Common myeloid progenitor, CD34-positive (primary cell): ENCODE results near the gene NRG4. TPM values are rescaled to one million over a fixed set of nuclear protein-coding genes. Genes with fewer than 3 reads are reported as not detected.
A peak's percentile ranks its signal among the peaks of the same experiment; 100 is the strongest.

Experiments
- CTCF ChIA-PET: fragments of 350-600 bp; sonication (Branson Sonifier 250); formaldehyde crosslinking; loops from one replicate; lab custom pipeline; 2021; ENCODE audit warnings: antibody characterized with exemption; lab: Charles Lee
- POLR2A ChIA-PET: fragments of 350-600 bp; sonication (Branson Sonifier 250); formaldehyde crosslinking; loops from one replicate; lab custom pipeline; 2021; ENCODE audit warnings: antibody characterized with exemption; lab: Charles Lee
- DNase-seq, 3 donors: peaks; one replicate each; pipeline versions ENCODE4 v3.0.0 to v3.0.0-alpha.2; 2013
- H3K27ac ChIP-seq, 2 experiments: 1 replicate in 1 of 2; 2 replicates in 1 of 2; pipeline ENCODE4 v1.7.0; 2013; ENCODE audit warnings: inconsistent platforms in 2 of 2, low read length in 2 of 2, mild to moderate bottlenecking in 2 of 2, low read depth in 1 of 2, moderate library complexity in 1 of 2; ENCODE audit not compliant: severe bottlenecking in 2 of 2, insufficient read depth in 1 of 2, poor library complexity in 1 of 2
- H3K27me3 ChIP-seq, 5 experiments: replicated peaks in 2 of 5; 1 replicate in 3 of 5; 2 replicates in 2 of 5; pipeline versions ENCODE4 v1.6.1 to v1.7.0; 2013; ENCODE audit warnings: low read length in 4 of 5, mild to moderate bottlenecking in 2 of 5, moderate library complexity in 2 of 5, inconsistent platforms in 1 of 5; ENCODE audit not compliant: insufficient read depth in 5 of 5, control insufficient read depth in 4 of 5
- H3K36me3 ChIP-seq, 4 experiments: 1 replicate in 2 of 4; 2 replicates in 2 of 4; pipeline versions ENCODE4 v1.6.1 to v1.7.0; 2013; ENCODE audit warnings: low read length in 3 of 4, control low read depth in 1 of 4, mild to moderate bottlenecking in 1 of 4; ENCODE audit not compliant: control insufficient read depth in 4 of 4, insufficient read depth in 4 of 4
- H3K4me1 ChIP-seq, 4 experiments: 1 replicate in 3 of 4; 2 replicates in 1 of 4; pipeline versions ENCODE4 v1.6.1 to v1.7.1; 2013; ENCODE audit warnings: low read length in 3 of 4, mild to moderate bottlenecking in 3 of 4, control low read depth in 1 of 4, inconsistent platforms in 1 of 4, moderate library complexity in 1 of 4; ENCODE audit not compliant: control insufficient read depth in 4 of 4, insufficient read depth in 4 of 4; ENCODE audit errors: control extremely low read depth in 1 of 4
- H3K4me3 ChIP-seq, 7 experiments: 1 replicate in 4 of 7; 2 replicates in 3 of 7; pipeline versions ENCODE4 v1.5.1 to v1.7.0; 2013; ENCODE audit warnings: mild to moderate bottlenecking in 7 of 7, low read length in 6 of 7, moderate library complexity in 6 of 7, inconsistent platforms in 2 of 7, low read depth in 2 of 7, control low read depth in 1 of 7; ENCODE audit not compliant: insufficient read depth in 4 of 7, control insufficient read depth in 1 of 7; ENCODE audit errors: extremely low read depth in 1 of 7
- H3K9me3 ChIP-seq, 5 experiments: 1 replicate in 4 of 5; 2 replicates in 1 of 5; pipeline versions ENCODE4 v1.6.1 to v1.7.1; 2013; ENCODE audit warnings: low read length in 4 of 5, mild to moderate bottlenecking in 2 of 5, inconsistent platforms in 1 of 5, low read depth in 1 of 5, moderate library complexity in 1 of 5; ENCODE audit not compliant: control insufficient read depth in 4 of 5, insufficient read depth in 2 of 5; ENCODE audit errors: control extremely low read depth in 1 of 5
- WGBS: methylation state at CpG from one replicate; pipeline ENCODE4 v1.1.5; 2013; ENCODE audit not compliant: insufficient coverage; 5-methylcytosine and 5-hydroxymethylcytosine counted together
- polyA plus RNA-seq: library from polyadenylated mRNA; unstranded; fragments of 120-200 nt; gene quantifications from one replicate; pipeline ENCODE4 v1.2.1, GENCODE V29; 2013

The NRG4 gene
- polyA plus RNA-seq = 0.95 TPM

GRCh38 chr15:76011627-76012551 is at the start of gene NRG4:
Gene NRG4 (minus strand): TSS chr15:76012424. CDS start chr15:76011230, 1,194 bp downstream.
- DNase-seq = peak; percentile 12 to 77 (median 58)
- CTCF ChIA-PET = interaction anchor here (1.1 kb wide), 1 partner anchor 9 kb away, joined by 3 read pairs; no protein-coding TSS in a partner anchor

GRCh38 chr15:76061700-76062099 is 49.5 kb upstream of the NRG4 start:
- no peaks in the 10 kb centered on the region for H3K36me3 ChIP-seq
- H3K9me3 ChIP-seq = no peaks in the 10 kb centered on the region
- ChIA-PET CTCF (interaction anchor here (4.7 kb wide), 1 partner anchor 77 kb away, joined by 48 read pairs; no protein-coding TSS in a partner anchor), POLR2A (no interaction called here)
- peaks cover 8 to 72% (median 35%) of the 10 kb centered on the region in 5 experiments for H3K27me3 ChIP-seq
- no peak for DNase-seq
- no CpG with 5 or more reads among the region's 5 CpGs for WGBS
- peaks cover 4 to 27% (median 24%) of the 10 kb centered on the region in 4 experiments for H3K4me1 ChIP-seq
- H3K4me3 ChIP-seq = no peak overlapping the region
- H3K27ac ChIP-seq = no peak overlapping the region

More at GRCh38 chr15:76011627-76012551, at the start of gene NRG4:
- Histone ChIP-seq H3K27ac (peak within 1 kb of the TSS in 1 of 2 experiments; percentile 71), H3K9me3 (no peaks in the 10 kb centered on the region), H3K36me3 (no peaks in the 10 kb centered on the region), H3K4me3 (peak within 1 kb of the TSS in 5 of 7 experiments; percentile 15 to 73 (median 50)), H3K4me1 (peaks cover 0 to 18% (median 8%) of the 10 kb centered on the region in 4 experiments), H3K27me3 (no peaks in the 10 kb centered on the region)
- 23% methylated on average over 5 of the region's 13 CpGs for WGBS
- POLR2A ChIA-PET = no interaction called here

- WGBS = 9% methylated on average over 17 of the region's 20 CpGs
- ChIA-PET CTCF (interaction anchor here (0.7 to 4.7 kb wide), 5 partner anchors 13 to 92 kb away, joined by 3 to 48 read pairs (median 5); no protein-coding TSS in a partner anchor), POLR2A (interaction anchor here (0.6 kb wide), 1 partner anchor 50 kb away, joined by 4 read pairs; no protein-coding TSS in a partner anchor)
- peak in 2 of 3 donors; percentile 73 to 78 for DNase-seq
- H3K4me1 ChIP-seq = peaks cover 9 to 31% (median 25%) of the 10 kb centered on the region in 4 experiments
- H3K9me3 ChIP-seq = no peaks in the 10 kb centered on the region
- H3K36me3 ChIP-seq = no peaks in the 10 kb centered on the region
- H3K27ac ChIP-seq = no peak overlapping the region
- H3K27me3 ChIP-seq = peaks cover 8 to 66% (median 32%) of the 10 kb centered on the region in 5 experiments
- peak overlapping the region; percentile 6 to 79 (median 62) for H3K4me3 ChIP-seq
Measured at GRCh38 chr15:76060118-76060989, 48.1 kb upstream of the NRG4 start.

- Histone ChIP-seq H3K36me3 (no peaks in the 10 kb centered on the region), H3K27me3 (peaks cover 8 to 58% (median 30%) of the 10 kb centered on the region in 5 experiments), H3K4me1 (peaks cover 9 to 31% (median 25%) of the 10 kb centered on the region in 4 experiments), H3K27ac (no peak within 1 kb of the TSS), H3K9me3 (no peaks in the 10 kb centered on the region), H3K4me3 (peak within 1 kb of the TSS; percentile 50 to 83 (median 71))
- ChIA-PET CTCF (interaction anchor here (0.7 to 4.7 kb wide), 9 partner anchors 12 to 250 kb away, joined by 3 to 48 read pairs (median 5); no protein-coding TSS in a partner anchor), POLR2A (no interaction called here)
- DNase-seq = peak in 2 of 3 donors; percentile 49 to 65
- under 1% methylated on average over 78 of the region's 107 CpGs for WGBS
Measured at GRCh38 chr15:76059320-76060117, 47.3 kb upstream of the NRG4 start, which contains the start of gene TMEM266. Gene TMEM266 (plus strand): TSS chr15:76059985. CDS start chr15:76134264, 74,279 bp downstream.

- Histone ChIP-seq H3K9me3 (no peaks in the 10 kb centered on the region), H3K27me3 (peaks cover 8 to 52% (median 26%) of the 10 kb centered on the region in 5 experiments), H3K36me3 (no peaks in the 10 kb centered on the region), H3K4me1 (peaks cover 9 to 31% (median 25%) of the 10 kb centered on the region in 4 experiments), H3K4me3 (peak overlapping the region; percentile 50 to 83 (median 71)), H3K27ac (no peak overlapping the region)
- 2% methylated on average over 9 of the region's 18 CpGs for WGBS
- POLR2A ChIA-PET = no interaction called here
- DNase-seq = peak in 2 of 3 donors; percentile 48 to 65
- CTCF ChIA-PET = interaction anchor here (0.7 to 4.7 kb wide), 8 partner anchors 13 to 249 kb away, joined by 3 to 48 read pairs (median 4); no protein-coding TSS in a partner anchor
Measured at GRCh38 chr15:76058714-76059319, 46.6 kb upstream of the NRG4 start.
